Neural cell (in vitro differentiated cells): Measurements from ENCODE around the gene GABRB1. TPM values are rescaled to one million over a fixed set of nuclear protein-coding genes. Genes with fewer than 3 reads are reported as not detected.

Source experiments
- H2AFZ ChIP-seq: fragments of 200-600, 300-800 bp; sonication (generic), shearing (Covaris generic); 2 replicates; pipeline ENCODE4 v1.6.0; 2014; ENCODE audit warnings: low read depth, mild to moderate bottlenecking, antibody characterized with exemption, low read length, moderate library complexity
- H3F3A ChIP-seq: fragments of 200-600 bp; shearing (Covaris generic); 2 replicates; pipeline ENCODE4 v1.6.1; 2016; ENCODE audit warnings: mild to moderate bottlenecking, moderate library complexity, mixed read lengths, antibody characterized with exemption, low read length; ENCODE audit not compliant: insufficient read depth, poor library complexity, severe bottlenecking
- H3K27ac ChIP-seq: fragments of 200-600, 300-800 bp; sonication (generic), shearing (Covaris generic); 2 replicates; pipeline ENCODE4 v1.5.1; 2014; ENCODE audit warnings: mild to moderate bottlenecking, low read length, moderate library complexity
- H3K27me3 ChIP-seq: fragments of 300-800, 200-600 bp; sonication (generic), shearing (Covaris generic); 2 replicates; pipeline ENCODE4 v1.6.0; 2014; ENCODE audit warnings: mild to moderate bottlenecking, low read depth, low read length, moderate library complexity; ENCODE audit not compliant: insufficient read depth
- H3K36me3 ChIP-seq: fragments of 300-800, 200-600 bp; sonication (generic), shearing (Covaris generic); 2 replicates; pipeline ENCODE4 v1.5.1; 2014; ENCODE audit warnings: mild to moderate bottlenecking, antibody characterized with exemption, low read length, moderate library complexity; ENCODE audit not compliant: insufficient read depth
- H3K4me2 ChIP-seq: fragments of 300-800, 200-600 bp; sonication (generic), shearing (Covaris generic); 2 replicates; pipeline ENCODE4 v1.6.0; 2014; ENCODE audit warnings: mild to moderate bottlenecking, low read length
- H3K4me3 ChIP-seq: fragments of 300-800, 200-600 bp; sonication (generic), shearing (Covaris generic); 2 replicates; pipeline ENCODE4 v1.5.1; 2014; ENCODE audit warnings: mild to moderate bottlenecking, low read length, moderate library complexity
- H3K79me2 ChIP-seq: fragments of 200-600 bp; shearing (Covaris generic); replicated peaks from 2 replicates; pipeline ENCODE4 v1.6.0; 2014; ENCODE audit warnings: mild to moderate bottlenecking, low read length, moderate library complexity; ENCODE audit not compliant: insufficient read depth
- H3K9ac ChIP-seq: fragments of 300-800, 200-600 bp; sonication (generic), shearing (Covaris generic); 2 replicates; pipeline ENCODE4 v1.6.1; 2016; ENCODE audit warnings: mild to moderate bottlenecking, low read length, mixed read lengths
- H3K9me2 ChIP-seq: fragments of 200-600 bp; shearing (Covaris generic); 2 replicates; pipeline ENCODE4 v1.6.1; 2016; ENCODE audit warnings: mild to moderate bottlenecking, low read length, mixed read lengths; ENCODE audit not compliant: insufficient read depth
- H3K9me3 ChIP-seq: fragments of 200-600, 300-800 bp; sonication (generic), shearing (Covaris generic); 2 replicates; pipeline ENCODE4 v1.6.1; 2016; ENCODE audit warnings: mild to moderate bottlenecking, mixed run types, low read length, moderate library complexity, mixed read lengths
- H4K20me1 ChIP-seq: fragments of 200-600 bp; shearing (Covaris generic); 2 replicates; pipeline ENCODE4 v1.6.1; 2016; ENCODE audit warnings: mild to moderate bottlenecking, mixed run types; ENCODE audit not compliant: insufficient read depth
- EP300 ChIP-seq: fragments of 450-650 bp; conservative IDR thresholded peaks from 2 replicates; pipeline ENCODE4 v1.6.1; 2014; ENCODE audit warnings: antibody characterized with exemption, mild to moderate bottlenecking, moderate library complexity; ENCODE audit not compliant: poor library complexity, severe bottlenecking
- EZH2 ChIP-seq: fragments of 200-600, 300-800 bp; shearing (Covaris generic), sonication (generic); IDR thresholded peaks from 2 replicates; pipeline ENCODE4 v1.6.1; 2014; ENCODE audit warnings: antibody characterized with exemption, low read length, borderline replicate concordance, mild to moderate bottlenecking; ENCODE audit not compliant: insufficient read depth, poor library complexity, severe bottlenecking
- POLR2AphosphoS5 ChIP-seq: IDR thresholded peaks from 2 replicates; pipeline ENCODE4 v1.6.1; 2012
- REST ChIP-seq: IDR thresholded peaks from 2 replicates; pipeline ENCODE4 v1.6.1; 2012; ENCODE audit warnings: borderline replicate concordance
- SMC3 ChIP-seq: fragments of 450-650 bp; conservative IDR thresholded peaks from 2 replicates; pipeline ENCODE4 v1.6.1; 2014; ENCODE audit warnings: antibody characterized with exemption, mild to moderate bottlenecking, moderate library complexity; ENCODE audit not compliant: poor library complexity
- polyA plus RNA-seq: library from polyadenylated mRNA; depleted of rRNA; stranded (reverse); fragments of >200 nt; gene quantifications from 2 replicates; pipeline ENCODE4 v1.2.3, GENCODE V29; 2014
- TF ChIP-seq, protein P1 (sequence below): fragments of 450-650 bp; IDR thresholded peaks from 2 replicates; pipeline ENCODE4 v1.5.1; 2014; ENCODE audit warnings: antibody characterized with exemption, mild to moderate bottlenecking, moderate library complexity; ENCODE audit not compliant: poor library complexity, severe bottlenecking

Gene GABRB1
- polyA plus RNA-seq, 1 donor from 2014 or later = 1.0 TPM

- Histone ChIP-seq H3K27me3 (no peaks in the 10 kb centered on the region), H2AFZ (no peak overlapping the region), H3K9me2 (no peaks in the 10 kb centered on the region), H3K9ac (no peak overlapping the region), H4K20me1 (no peaks in the 10 kb centered on the region), H3F3A (no peaks in the 10 kb centered on the region), H3K36me3 (no peaks in the 10 kb centered on the region), H3K4me2 (no peak overlapping the region), H3K4me3 (no peak overlapping the region), H3K9me3 (no peaks in the 10 kb centered on the region), H3K27ac (no peak overlapping the region), H3K79me2 (no peaks in the 10 kb centered on the region)
- TF ChIP-seq SMC3 = no peak
- no peak for TF ChIP-seq EZH2
- TF ChIP-seq POLR2AphosphoS5 = no peak
- no peak for TF ChIP-seq EP300
- no peak for TF ChIP-seq REST
- TF ChIP-seq, protein P1, sequence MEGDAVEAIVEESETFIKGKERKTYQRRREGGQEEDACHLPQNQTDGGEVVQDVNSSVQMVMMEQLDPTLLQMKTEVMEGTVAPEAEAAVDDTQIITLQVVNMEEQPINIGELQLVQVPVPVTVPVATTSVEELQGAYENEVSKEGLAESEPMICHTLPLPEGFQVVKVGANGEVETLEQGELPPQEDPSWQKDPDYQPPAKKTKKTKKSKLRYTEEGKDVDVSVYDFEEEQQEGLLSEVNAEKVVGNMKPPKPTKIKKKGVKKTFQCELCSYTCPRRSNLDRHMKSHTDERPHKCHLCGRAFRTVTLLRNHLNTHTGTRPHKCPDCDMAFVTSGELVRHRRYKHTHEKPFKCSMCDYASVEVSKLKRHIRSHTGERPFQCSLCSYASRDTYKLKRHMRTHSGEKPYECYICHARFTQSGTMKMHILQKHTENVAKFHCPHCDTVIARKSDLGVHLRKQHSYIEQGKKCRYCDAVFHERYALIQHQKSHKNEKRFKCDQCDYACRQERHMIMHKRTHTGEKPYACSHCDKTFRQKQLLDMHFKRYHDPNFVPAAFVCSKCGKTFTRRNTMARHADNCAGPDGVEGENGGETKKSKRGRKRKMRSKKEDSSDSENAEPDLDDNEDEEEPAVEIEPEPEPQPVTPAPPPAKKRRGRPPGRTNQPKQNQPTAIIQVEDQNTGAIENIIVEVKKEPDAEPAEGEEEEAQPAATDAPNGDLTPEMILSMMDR = no peak
Measured at GRCh38 chr4:47391256-47391655, 359.9 kb downstream of the GABRB1 start.

GRCh38 chr4:47406408-47406807, 375.0 kb downstream of the GABRB1 start:
- H3K27me3 ChIP-seq = no peaks in the 10 kb centered on the region
- H3K27ac ChIP-seq = no peak overlapping the region
- peak; percentile 28 for TF ChIP-seq POLR2AphosphoS5
- TF ChIP-seq, protein P1 = no peak
- TF ChIP-seq EP300 = peak; percentile 44
- H3K9me2 ChIP-seq = no peaks in the 10 kb centered on the region
- H3K4me3 ChIP-seq = no peak overlapping the region
- no peaks in the 10 kb centered on the region for H3K9me3 ChIP-seq
- H3K9ac ChIP-seq = no peak overlapping the region
- H3K4me2 ChIP-seq = no peak overlapping the region
- no peaks in the 10 kb centered on the region for H3K36me3 ChIP-seq
- no peaks in the 10 kb centered on the region for H3F3A ChIP-seq
- no peaks in the 10 kb centered on the region for H4K20me1 ChIP-seq
- H3K79me2 ChIP-seq = no peaks in the 10 kb centered on the region
- H2AFZ ChIP-seq = no peak overlapping the region
